Stomach (tissue), 4 donors: Measurements from ENCODE around the gene MPG.

ENCODE experiments used
- CTCF ChIP-seq, 7 experiments: fragments of 450-650 bp in 4 of 7; fragments of 200-600 bp in 3 of 7; sonication (generic) in 3 of 7; IDR thresholded peaks; one replicate each; pipeline ENCODE4 v1.5.1; 2016 to 2019; ENCODE audit warnings: antibody characterized with exemption in 7 of 7, control low read depth in 2 of 7, mild to moderate bottlenecking in 1 of 7
- EP300 ChIP-seq: sonication (generic); formaldehyde crosslinking; IDR thresholded peaks from one replicate; pipeline ENCODE4 v1.6.1; 2017; ENCODE audit warnings: antibody characterized with exemption
- POLR2A ChIP-seq, 4 donors: fragments of 450-650 bp; IDR thresholded peaks; one replicate each; pipeline ENCODE4 v1.6.1; 2016; ENCODE audit warnings: antibody characterized with exemption in 4 of 4, control low read depth in 2 of 4, mild to moderate bottlenecking in 1 of 4, moderate library complexity in 1 of 4
- POLR2AphosphoS5 ChIP-seq, 3 donors: sonication (generic); formaldehyde crosslinking; IDR thresholded peaks; one replicate each; pipeline ENCODE4 v1.6.1; 2016; ENCODE audit warnings: antibody characterized with exemption in 3 of 3

- no peak for TF ChIP-seq CTCF (IDR thresholded peaks at IDR 0.05)
- no peak for TF ChIP-seq POLR2A (IDR thresholded peaks at IDR 0.05)
- TF ChIP-seq POLR2AphosphoS5 (IDR thresholded peaks at IDR 0.05) = no peak
- no peak for TF ChIP-seq EP300
Observed at GRCh38 chr16:35678-36305, 42.2 kb upstream of the MPG start.
